NCI-H524 (cell line): Measurements from ENCODE around the gene TCEA2.

Experiments
- DNase-seq, 2 experiments: peaks; one replicate each; lab custom pipeline; 2025; lab: John Stamatoyannopoulos, UW

The TCEA2 gene

GRCh38 chr20:64093013-64093503, 30.1 kb downstream of the TCEA2 start:
- DNase-seq: peak in 1 of 2 experiments; percentile 20

- DNase-seq: no peak
Measured at GRCh38 chr20:64095455-64095854, 32.5 kb downstream of the TCEA2 start.

GRCh38 chr20:64095927-64096326, 32.9 kb downstream of the TCEA2 start:
- no peak for DNase-seq

GRCh38 chr20:64096535-64096934, 33.5 kb downstream of the TCEA2 start:
- no peak for DNase-seq

GRCh38 chr20:64098471-64099013, 35.5 kb downstream of the TCEA2 start:
- DNase-seq: no peak

GRCh38 chr20:64099086-64099786, 36.2 kb downstream of the TCEA2 start:
- DNase-seq: no peak

GRCh38 chr20:64099880-64100565, 37.0 kb downstream of the TCEA2 start:
- no peak for DNase-seq

GRCh38 chr20:64100566-64100888, 37.5 kb downstream of the TCEA2 start:
- DNase-seq: no peak

- no peak for DNase-seq
Measured at GRCh38 chr20:64100946-64101688, 38.1 kb downstream of the TCEA2 start.

- peak in 1 of 2 experiments; percentile 54 for DNase-seq
Measured at GRCh38 chr20:64101731-64102621, 39.0 kb downstream of the TCEA2 start.

GRCh38 chr20:64102647-64103354, 39.8 kb downstream of the TCEA2 start:
- peak; percentile 66 to 82 for DNase-seq

GRCh38 chr20:64103871-64104666, 41.1 kb downstream of the TCEA2 start:
- no peak for DNase-seq

- DNase-seq: no peak
Measured at GRCh38 chr20:64104667-64105451, 41.9 kb downstream of the TCEA2 start.

- no peak for DNase-seq
Measured at GRCh38 chr20:64105846-64106434, 42.9 kb downstream of the TCEA2 start.

GRCh38 chr20:64106435-64106961, 43.5 kb downstream of the TCEA2 start:
- DNase-seq: no peak

GRCh38 chr20:64106981-64107735, 44.2 kb downstream of the TCEA2 start, which contains the start of gene NPBWR2:
Gene NPBWR2 (minus strand): TSS chr20:64107565. CDS start chr20:64106831, 734 bp downstream.
- no peak for DNase-seq

- DNase-seq: no peak
Measured at GRCh38 chr20:64107736-64108457, 44.9 kb downstream of the TCEA2 start.
